Measurements from ENCODE around the gene ADCY7. TPM values are rescaled to one million over a fixed set of nuclear protein-coding genes. Genes with fewer than 3 reads are reported as not detected.

The ADCY7 gene
- total and polyA plus RNA-seq, 5 experiments from 2014 or later = 60.1 to 135 (median 72.8) TPM

DNA sequence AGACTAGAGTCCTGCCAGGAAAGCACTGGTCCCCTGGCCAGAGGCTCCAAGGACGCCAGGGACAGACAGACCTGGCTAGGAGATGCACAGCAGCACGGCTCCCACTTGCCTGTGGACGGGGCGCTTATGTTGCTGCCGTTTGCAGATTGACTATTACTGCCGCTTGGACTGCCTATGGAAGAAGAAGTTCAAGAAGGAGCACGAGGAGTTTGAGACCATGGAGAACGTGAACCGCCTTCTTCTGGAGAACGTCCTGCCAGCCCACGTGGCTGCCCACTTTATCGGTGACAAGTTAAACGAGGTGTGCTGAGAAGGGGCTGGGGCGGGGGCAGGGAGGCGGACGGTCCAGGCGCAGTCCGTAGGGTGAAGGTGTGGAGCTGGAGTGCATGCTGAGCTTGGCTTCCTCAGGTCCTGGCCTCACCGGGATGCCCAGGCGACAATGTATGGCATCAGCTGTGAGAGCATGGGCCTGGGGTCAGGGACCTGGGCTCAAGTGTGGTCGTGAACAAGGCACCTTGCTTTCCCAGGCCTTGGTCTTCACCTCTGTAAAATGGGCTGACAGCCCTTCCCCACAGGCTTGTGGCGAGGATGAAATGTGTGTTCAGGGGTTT lies 45.6 kb downstream of the ADCY7 start:
- Mint-ChIP-seq H3K27me3 (no peaks in the 10 kb centered on the region), H3K9me3 (no peaks in the 10 kb centered on the region), H3K27ac (peak overlapping the region in 9 of 10 donors; percentile 9 to 94 (median 75)), H3K36me3 (peaks cover 0 to 75% (median 7%) of the 10 kb centered on the region in 3 donors), H3K4me3 (no peak overlapping the region), H3K4me1 (peaks cover 16 to 27% (median 25%) of the 10 kb centered on the region in 4 donors)
- ATAC-seq = no peak
- DNase-seq = peak in 2 of 10 donors; percentile 11 to 53
- POLR2A ChIA-PET = interaction anchor here (2.3 kb wide), 1 partner anchor 37 kb away, joined by 9 read pairs; no protein-coding TSS in a partner anchor

DNA sequence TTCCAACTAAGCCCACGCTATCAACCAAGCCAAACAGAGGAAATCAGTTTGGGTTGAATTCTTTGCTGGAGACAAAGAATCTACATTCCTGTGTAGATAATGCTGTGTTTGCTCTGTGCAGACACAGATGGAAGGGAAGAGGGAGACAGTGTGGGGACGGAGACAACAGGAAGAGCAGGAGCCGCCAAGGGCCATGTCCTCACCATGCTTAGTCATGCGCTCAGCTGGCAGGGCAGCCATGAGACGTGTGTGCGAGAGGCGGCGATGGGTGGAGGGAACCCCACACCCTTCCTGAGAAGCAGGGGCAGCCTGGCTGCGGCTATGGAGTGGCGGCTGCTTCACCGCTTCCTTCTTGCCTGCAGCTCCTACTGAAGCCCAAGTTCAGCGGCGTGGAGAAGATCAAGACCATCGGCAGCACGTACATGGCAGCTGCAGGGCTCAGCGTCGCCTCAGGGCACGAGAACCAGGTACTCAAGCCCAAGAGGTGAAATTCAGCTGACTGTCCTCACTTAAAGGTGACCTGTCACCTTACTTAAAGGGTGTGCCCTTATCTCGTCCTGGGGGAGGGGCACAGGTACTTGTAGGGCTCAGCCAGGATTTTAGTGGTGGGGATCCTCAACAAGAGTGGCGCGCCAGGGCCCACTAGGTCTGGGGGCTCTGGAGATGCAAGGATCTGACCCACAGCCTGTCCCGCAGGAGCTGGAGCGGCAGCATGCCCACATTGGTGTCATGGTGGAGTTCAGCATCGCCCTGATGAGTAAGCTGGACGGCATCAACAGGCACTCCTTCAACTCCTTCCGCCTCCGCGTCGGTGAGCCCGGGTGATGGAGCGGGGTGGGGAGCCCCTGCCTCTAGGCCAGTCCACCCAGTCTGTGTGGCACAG lies 47.5 kb downstream of the ADCY7 start:
- Mint-ChIP-seq H3K4me1 (peaks cover 19 to 33% (median 28%) of the 10 kb centered on the region in 4 donors), H3K27ac (peak overlapping the region; percentile 31 to 95 (median 90)), H3K36me3 (peaks cover 0 to 82% (median 11%) of the 10 kb centered on the region in 3 donors), H3K4me3 (peak overlapping the region in 8 of 10 donors; percentile 25 to 71 (median 50)), H3K27me3 (no peaks in the 10 kb centered on the region), H3K9me3 (no peaks in the 10 kb centered on the region)
- POLR2A ChIA-PET = interaction anchor here (0.6 to 2.5 kb wide), 9 partner anchors 9 to 52 kb away, joined by 3 to 11 read pairs (median 4); partner anchors contain the start of gene ADCY7
- DNase-seq (peak in 6 of 10 donors; percentile 15 to 64 (median 30)), ATAC-seq (peak; percentile 73 to 81)

DNA sequence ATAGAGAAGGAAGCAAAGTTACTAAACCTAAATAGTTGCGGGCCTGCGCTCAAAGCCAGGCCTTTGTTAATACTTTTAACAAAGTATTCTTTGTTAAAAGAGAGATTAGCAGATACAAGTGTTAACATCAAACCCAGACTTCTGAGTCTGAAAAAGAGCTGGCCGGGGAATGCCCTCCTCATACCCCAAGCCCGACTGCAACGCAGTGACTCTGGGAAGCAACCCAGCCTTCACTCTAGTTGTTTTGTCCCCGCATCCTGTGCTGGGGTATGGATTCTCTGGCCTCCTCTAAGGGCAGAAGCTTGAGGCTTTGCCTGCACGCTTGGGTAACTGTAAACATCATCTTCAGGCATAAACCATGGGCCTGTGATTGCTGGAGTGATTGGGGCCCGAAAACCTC lies 48.3 kb downstream of the ADCY7 start:
- H3K4me3 Mint-ChIP-seq = no peak overlapping the region
- no peaks in the 10 kb centered on the region for H3K9me3 Mint-ChIP-seq
- H3K27me3 Mint-ChIP-seq = no peaks in the 10 kb centered on the region
- H3K27ac Mint-ChIP-seq = peak overlapping the region in 9 of 10 donors; percentile 27 to 89 (median 78)
- POLR2A ChIA-PET = interaction anchor here (1.0 to 2.5 kb wide), 4 partner anchors 32 to 53 kb away, joined by 3 to 11 read pairs (median 5); no protein-coding TSS in a partner anchor
- peaks cover 20 to 35% (median 28%) of the 10 kb centered on the region in 4 donors for H3K4me1 Mint-ChIP-seq
- no peak for ATAC-seq
- no peak for DNase-seq
- H3K36me3 Mint-ChIP-seq = peaks cover 0 to 84% (median 11%) of the 10 kb centered on the region in 3 donors

DNA sequence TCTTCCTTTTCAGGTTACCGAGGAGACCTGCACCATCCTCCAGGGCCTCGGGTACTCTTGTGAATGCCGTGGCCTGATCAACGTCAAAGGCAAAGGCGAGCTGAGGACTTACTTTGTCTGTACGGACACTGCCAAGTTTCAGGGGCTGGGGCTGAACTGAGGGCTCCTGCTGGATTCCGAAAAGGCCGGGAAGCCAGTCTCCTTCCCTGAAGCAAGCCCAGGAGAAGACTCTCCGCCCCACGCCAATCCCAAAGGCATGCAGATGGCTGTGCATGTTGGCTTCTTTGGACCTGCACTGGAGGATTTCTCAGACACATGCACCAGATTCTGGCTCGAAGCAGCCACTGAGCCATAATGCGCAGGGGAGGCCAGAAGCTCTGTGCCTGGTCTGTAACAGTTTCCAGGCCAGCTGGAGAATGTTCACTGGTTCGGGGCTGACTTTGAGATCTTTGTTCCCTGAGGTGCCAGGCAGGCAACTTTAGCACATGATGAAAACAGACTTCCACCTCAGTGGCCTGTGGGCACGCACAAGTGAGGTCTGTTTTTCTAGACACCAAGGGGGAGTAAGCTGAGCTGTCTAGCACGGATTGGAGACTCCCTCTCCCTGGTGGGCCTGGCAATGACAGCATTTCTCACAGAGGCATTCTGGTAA lies 49.1 kb downstream of the ADCY7 start:
- H3K4me1 Mint-ChIP-seq = peaks cover 13 to 35% (median 22%) of the 10 kb centered on the region in 4 donors
- H3K9me3 Mint-ChIP-seq = no peaks in the 10 kb centered on the region
- H3K36me3 Mint-ChIP-seq = peaks cover 0 to 84% (median 13%) of the 10 kb centered on the region in 3 donors
- POLR2A ChIA-PET = interaction anchor here (1.0 to 1.6 kb wide), 4 partner anchors 33 to 53 kb away, joined by 3 to 6 read pairs (median 4); no protein-coding TSS in a partner anchor
- peak overlapping the region in 8 of 10 donors; percentile 29 to 85 (median 74) for H3K27ac Mint-ChIP-seq
- DNase-seq (peak in 1 of 10 donors; percentile 15), ATAC-seq (no peak)
- H3K4me3 Mint-ChIP-seq = no peak overlapping the region
- H3K27me3 Mint-ChIP-seq = no peaks in the 10 kb centered on the region

DNA sequence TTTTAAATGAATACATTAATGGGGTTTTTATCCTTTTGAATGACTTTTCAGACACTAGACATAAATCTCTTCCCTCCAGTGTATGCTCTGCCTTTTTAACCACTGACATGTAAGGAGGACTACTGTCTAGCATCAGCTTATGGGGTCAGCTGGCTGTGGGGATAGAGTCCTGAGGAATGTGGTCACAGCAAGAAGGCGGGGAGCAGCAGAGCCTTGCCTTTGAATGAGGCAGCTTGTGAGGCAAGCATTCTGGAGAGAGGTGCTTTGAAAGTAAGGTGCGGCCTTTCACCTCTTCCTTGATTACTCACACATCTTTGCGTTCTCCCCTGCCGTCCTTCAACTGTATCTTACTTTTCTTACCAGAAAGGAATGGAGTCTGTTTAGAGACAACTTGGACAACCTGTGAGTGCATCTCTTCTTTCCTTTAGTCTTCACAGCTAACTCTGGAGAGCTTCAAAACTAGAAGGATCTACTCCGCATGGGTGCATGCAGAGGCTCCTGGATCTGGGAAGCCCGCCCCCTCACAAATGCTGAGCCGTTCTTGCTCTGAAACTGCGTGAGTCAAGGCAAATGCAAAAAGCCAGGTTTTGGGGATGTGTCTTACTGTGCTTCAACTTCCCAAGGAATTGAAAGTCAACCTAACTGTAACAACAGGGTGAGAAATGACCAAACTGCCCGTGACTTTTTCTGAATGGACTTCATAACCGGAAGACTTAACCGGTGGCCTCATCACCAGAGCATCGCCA lies 49.9 kb downstream of the ADCY7 start:
- ATAC-seq (no peak), DNase-seq (peak in 1 of 10 donors; percentile 26)
- Mint-ChIP-seq H3K4me3 (no peak overlapping the region), H3K27ac (peak overlapping the region in 9 of 10 donors; percentile 31 to 86 (median 78)), H3K27me3 (no peaks in the 10 kb centered on the region), H3K4me1 (peaks cover 13 to 35% (median 22%) of the 10 kb centered on the region in 4 donors), H3K9me3 (no peaks in the 10 kb centered on the region), H3K36me3 (peaks cover 0 to 91% (median 13%) of the 10 kb centered on the region in 3 donors)
- POLR2A ChIA-PET = interaction anchor here (1.6 kb wide), 1 partner anchor 42 kb away, joined by 5 read pairs; no protein-coding TSS in a partner anchor

DNA sequence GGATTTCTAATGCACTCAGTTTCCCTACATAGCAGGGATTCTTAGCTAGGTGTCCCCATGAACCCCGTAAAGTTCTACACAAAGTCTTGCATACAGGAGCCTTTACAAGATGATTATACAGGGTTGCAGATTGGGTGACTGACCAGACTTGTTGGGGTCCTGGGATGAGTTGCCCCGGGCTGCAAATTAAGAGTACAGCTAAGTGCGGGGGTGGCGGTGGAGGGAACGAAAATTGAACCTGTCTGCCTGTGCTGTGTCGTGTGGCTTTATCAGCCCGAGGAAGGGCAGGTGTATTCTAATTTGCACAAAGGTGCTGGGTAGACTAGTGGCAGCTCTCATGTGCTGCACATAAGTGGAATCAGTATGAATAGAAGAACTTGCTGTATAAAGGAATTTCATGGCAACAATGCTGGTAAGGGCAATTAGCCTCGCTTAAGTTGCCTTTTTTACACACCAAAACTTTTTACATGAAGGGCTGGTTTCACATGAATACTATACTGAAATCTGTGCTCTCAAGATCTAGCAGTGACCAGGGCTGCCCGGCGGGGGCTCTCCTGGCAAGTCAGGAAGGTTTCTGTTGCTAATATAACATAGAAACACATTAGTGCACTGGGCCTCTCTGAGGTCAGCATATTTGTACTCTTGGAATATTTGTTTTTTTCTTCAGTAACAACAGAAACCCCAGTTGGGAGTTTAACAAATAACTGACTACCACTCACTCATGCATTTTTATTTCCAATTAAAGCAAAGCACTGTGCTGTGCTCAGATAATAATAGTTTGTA lies 50.7 kb downstream of the ADCY7 start:
- POLR2A ChIA-PET = interaction anchor here (1.6 kb wide), 1 partner anchor 43 kb away, joined by 5 read pairs; no protein-coding TSS in a partner anchor
- no peak for ATAC-seq
- Mint-ChIP-seq H3K4me3 (no peak overlapping the region), H3K4me1 (peaks cover 13 to 32% (median 22%) of the 10 kb centered on the region in 4 donors), H3K9me3 (no peaks in the 10 kb centered on the region), H3K27ac (peak overlapping the region in 9 of 10 donors; percentile 19 to 86 (median 68)), H3K27me3 (no peaks in the 10 kb centered on the region), H3K36me3 (peaks cover 0 to 95% (median 17%) of the 10 kb centered on the region in 3 donors)
- no peak for DNase-seq

DNA sequence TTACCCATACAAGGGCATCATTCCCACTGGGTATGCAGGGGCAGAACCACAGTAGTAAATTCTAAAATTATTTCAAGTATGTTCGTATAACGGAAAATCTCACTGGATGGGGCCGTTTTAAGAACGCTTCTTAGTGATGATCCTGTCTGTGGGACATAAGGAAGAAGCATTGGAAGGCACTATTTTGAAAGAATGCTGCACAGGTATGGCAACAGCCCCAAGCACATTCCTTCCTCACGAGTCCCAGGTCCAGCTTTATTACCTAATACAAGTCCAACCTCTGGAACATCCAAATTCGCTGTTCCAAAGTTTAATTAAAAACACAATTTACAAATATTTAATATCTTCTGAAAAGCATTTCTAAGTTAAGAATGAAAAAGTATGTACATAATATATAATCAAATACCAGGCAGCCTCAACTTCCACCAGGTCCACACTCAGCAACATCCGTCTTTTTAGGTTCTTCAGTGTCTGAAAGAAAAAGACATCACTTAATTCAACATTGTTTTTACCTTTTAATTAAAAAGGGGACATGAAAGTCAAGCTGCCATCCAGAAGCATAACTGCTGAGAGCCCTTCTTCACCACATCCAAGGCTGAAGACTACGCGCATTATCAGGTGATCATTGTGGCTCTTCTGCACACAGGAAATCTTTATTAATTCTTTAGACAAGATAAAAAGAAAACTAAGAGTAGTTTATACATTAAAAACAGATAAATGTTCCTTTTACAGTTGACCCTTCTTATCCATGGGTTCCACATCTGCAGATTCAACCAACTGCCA lies 52.6 kb downstream of the ADCY7 start:
- POLR2A ChIA-PET = no interaction called here
- Mint-ChIP-seq H3K27me3 (no peaks in the 10 kb centered on the region), H3K4me3 (no peak overlapping the region), H3K4me1 (peaks cover 7 to 23% (median 15%) of the 10 kb centered on the region in 4 donors), H3K9me3 (no peaks in the 10 kb centered on the region), H3K36me3 (peaks cover 0 to 88% (median 11%) of the 10 kb centered on the region in 3 donors), H3K27ac (peak overlapping the region; percentile 22 to 87 (median 64))
- DNase-seq = peak in 1 of 10 donors; percentile 31
- peak in 1 of 2 donors; percentile 67 for ATAC-seq

DNA sequence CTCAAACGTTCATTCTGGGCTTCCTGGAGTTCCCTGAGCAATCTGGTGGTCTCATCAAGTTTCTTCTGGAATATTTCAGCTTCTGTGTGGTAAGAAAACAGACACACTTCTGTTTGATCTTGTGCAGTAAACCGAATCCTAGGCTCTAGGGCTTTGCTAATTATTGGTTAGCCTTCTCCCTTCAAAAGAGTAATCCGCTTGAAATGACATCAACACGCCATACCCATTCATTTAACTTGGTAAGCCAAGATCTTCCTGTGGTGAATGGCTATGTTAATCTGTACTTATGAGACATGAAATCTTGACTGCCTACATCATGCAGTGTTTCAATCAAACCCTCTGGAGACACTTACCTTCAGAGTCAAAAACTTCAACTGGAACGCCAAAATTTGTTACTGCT lies 54.0 kb downstream of the ADCY7 start:
- POLR2A ChIA-PET = no interaction called here
- DNase-seq = no peak
- no peaks in the 10 kb centered on the region for H3K9me3 Mint-ChIP-seq
- no peak for ATAC-seq
- H3K27ac Mint-ChIP-seq = peak overlapping the region in 8 of 10 donors; percentile 2 to 68 (median 32)
- no peak overlapping the region for H3K4me3 Mint-ChIP-seq
- H3K36me3 Mint-ChIP-seq = peaks cover 0 to 87% (median 12%) of the 10 kb centered on the region in 3 donors
- H3K4me1 Mint-ChIP-seq = peaks cover 17 to 29% (median 23%) of the 10 kb centered on the region in 4 donors
- H3K27me3 Mint-ChIP-seq = no peaks in the 10 kb centered on the region

DNA sequence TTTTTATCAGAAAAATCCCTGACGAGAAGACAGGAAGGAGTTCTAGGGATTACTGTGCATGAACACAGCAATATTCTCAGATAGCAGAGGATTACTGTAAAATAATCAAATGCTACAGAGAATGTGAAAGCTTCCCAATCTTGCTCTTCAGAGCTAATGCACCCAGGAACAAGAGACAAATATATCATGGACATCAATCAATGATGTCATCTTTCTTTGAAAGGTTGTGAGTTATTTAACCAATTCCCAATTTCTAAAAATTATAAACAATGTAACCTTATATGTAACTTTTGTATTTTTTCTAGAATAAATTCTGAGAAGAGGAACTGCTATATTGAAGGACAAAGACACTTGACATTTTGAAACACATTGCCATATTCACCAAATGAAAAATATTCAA lies 56.0 kb downstream of the ADCY7 start:
- Mint-ChIP-seq H3K27me3 (no peaks in the 10 kb centered on the region), H3K27ac (peak overlapping the region in 1 of 10 donors; percentile 50), H3K4me3 (no peak overlapping the region), H3K4me1 (peaks cover 24 to 39% (median 31%) of the 10 kb centered on the region in 4 donors), H3K9me3 (no peaks in the 10 kb centered on the region), H3K36me3 (peaks cover 0 to 76% (median 12%) of the 10 kb centered on the region in 3 donors)
- POLR2A ChIA-PET = interaction anchor here (1.2 kb wide), 1 partner anchor 9 kb away, joined by 3 read pairs; no protein-coding TSS in a partner anchor
- no peak for ATAC-seq
- no peak for DNase-seq

DNA sequence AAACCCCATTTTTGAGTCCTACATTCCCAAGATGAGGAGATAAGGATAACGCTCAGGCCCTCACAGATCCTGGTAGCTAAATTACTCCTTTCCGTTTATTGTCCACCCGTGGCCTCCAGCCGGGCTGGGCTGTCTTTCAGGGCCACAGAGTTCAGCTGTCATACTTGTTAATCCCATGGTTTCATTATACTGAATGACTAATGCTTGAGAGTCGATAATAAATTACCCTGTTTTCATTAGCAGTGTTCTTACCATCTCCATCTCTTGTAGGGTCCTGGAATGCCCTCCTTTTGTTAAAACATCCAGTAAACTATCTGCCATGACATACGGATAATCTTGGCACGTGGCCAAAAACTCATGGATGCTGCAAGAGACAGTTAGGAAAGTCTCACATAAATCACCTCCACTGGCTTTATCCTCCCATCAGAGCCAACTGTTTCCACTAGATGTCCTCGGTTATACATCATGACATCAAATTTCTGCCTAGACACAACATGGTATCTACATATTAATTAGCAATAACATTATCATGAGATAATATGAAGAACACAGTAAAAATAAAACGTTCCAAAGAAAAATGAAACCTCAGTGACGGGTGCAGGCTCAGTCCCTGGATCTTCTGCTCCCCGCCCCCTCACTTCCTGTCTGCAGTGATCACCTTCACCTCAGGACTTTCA lies 57.1 kb downstream of the ADCY7 start:
- POLR2A ChIA-PET = interaction anchor here (1.2 kb wide), 1 partner anchor 10 kb away, joined by 3 read pairs; no protein-coding TSS in a partner anchor
- ATAC-seq (no peak), DNase-seq (peak in 3 of 10 donors; percentile 14 to 29 (median 15))
- H3K36me3 Mint-ChIP-seq = peaks cover 0 to 73% (median 7%) of the 10 kb centered on the region in 3 donors
- no peaks in the 10 kb centered on the region for H3K27me3 Mint-ChIP-seq
- peaks cover 28 to 46% (median 38%) of the 10 kb centered on the region in 4 donors for H3K4me1 Mint-ChIP-seq
- H3K9me3 Mint-ChIP-seq = no peaks in the 10 kb centered on the region
- no peak overlapping the region for H3K4me3 Mint-ChIP-seq
- peak overlapping the region; percentile 74 to 94 (median 88) for H3K27ac Mint-ChIP-seq

Measured in naive thymus-derived CD8-positive, alpha-beta T cell (primary cell).